IMR-90 (cell line): ENCODE measurements around the gene ORM1. TPM values are rescaled to one million over a fixed set of nuclear protein-coding genes. Genes with fewer than 3 reads are reported as not detected.

Experiments
- ATAC-seq: fragments of 200-7000 bp; cut with Tn5 transposase; 2 replicates; pipeline ENCODE4 v1.9.1; 2020; ENCODE audit warnings: low read depth, mild to moderate bottlenecking, moderate library complexity
- BruUV-seq: library from RNA; stranded (reverse); fragments of 400-500 nt; replicated peaks from 2 replicates; lab custom pipeline; 2021; lab: Mats Ljungman, UMichigan
- CTCF ChIA-PET: fragments of 300-600 bp; formaldehyde crosslinking; extraction: SDS; loops from one replicate; lab custom pipeline; 2021; ENCODE audit warnings: antibody characterized with exemption; lab: Yijun Ruan, JAX
- POLR2A ChIA-PET: fragments of 300-600 bp; sonication (Branson Sonifier 250); formaldehyde crosslinking; loops from one replicate; lab custom pipeline; 2022; ENCODE audit warnings: antibody characterized with exemption; ENCODE audit not compliant: unreplicated experiment; lab: Charles Lee
- DNase-seq: peaks from one replicate; pipeline ENCODE4 v3.0.0; 2013
- H2AFZ ChIP-seq: replicated peaks from 2 replicates; pipeline ENCODE3; 2013; ENCODE audit warnings: low read length, mild to moderate bottlenecking; ENCODE audit not compliant: poor library complexity
- H2AK5ac ChIP-seq: 2 replicates; pipeline ENCODE4 v1.6.1; 2013; ENCODE audit warnings: low read depth, low read length, inconsistent platforms
- H2AK9ac ChIP-seq: replicated peaks from 2 replicates; pipeline ENCODE3; 2013; ENCODE audit warnings: mild to moderate bottlenecking, low read depth, low read length, moderate library complexity; ENCODE audit not compliant: poor library complexity
- H2BK120ac ChIP-seq: 2 replicates; pipeline ENCODE4 v1.6.1; 2013; ENCODE audit warnings: low read depth, low read length, inconsistent platforms
- H2BK15ac ChIP-seq: 3 replicates; pipeline ENCODE4 v1.6.1; 2013; ENCODE audit warnings: low read depth, low read length, inconsistent platforms
- H2BK20ac ChIP-seq: 2 replicates; pipeline ENCODE4 v1.6.1; 2013; ENCODE audit warnings: low read depth, mild to moderate bottlenecking, inconsistent platforms, low read length, moderate library complexity
- H2BK5ac ChIP-seq: 2 replicates; pipeline ENCODE4 v1.6.1; 2013; ENCODE audit warnings: mild to moderate bottlenecking, low read depth, low read length, inconsistent platforms; ENCODE audit not compliant: poor library complexity, severe bottlenecking
- H3K14ac ChIP-seq: replicated peaks from 2 replicates; pipeline ENCODE4 v1.6.1; 2013; ENCODE audit warnings: low read depth, low read length, inconsistent platforms
- H3K18ac ChIP-seq: 2 replicates; pipeline ENCODE4 v1.6.1; 2013; ENCODE audit warnings: low read depth, low read length, control low read depth
- H3K23ac ChIP-seq: 2 replicates; pipeline ENCODE4 v1.6.1; 2013; ENCODE audit warnings: low read depth, low read length, inconsistent platforms
- H3K27ac ChIP-seq: 2 replicates; pipeline ENCODE4 v1.5.1; 2013; ENCODE audit warnings: mild to moderate bottlenecking, control low read depth, low read length; ENCODE audit not compliant: insufficient read depth
- H3K27me3 ChIP-seq: 2 replicates; pipeline ENCODE4 v1.6.1; 2013; ENCODE audit warnings: low read length; ENCODE audit not compliant: control insufficient read depth, insufficient read depth
- H3K36me3 ChIP-seq: 2 replicates; pipeline ENCODE4 v1.6.1; 2013; ENCODE audit warnings: low read length, mixed read lengths; ENCODE audit not compliant: control insufficient read depth, insufficient read depth
- H3K4ac ChIP-seq: 2 replicates; pipeline ENCODE4 v1.6.1; 2013; ENCODE audit warnings: low read depth, low read length, inconsistent platforms
- H3K4me1 ChIP-seq: 2 replicates; pipeline ENCODE4 v1.6.1; 2013; ENCODE audit warnings: low read length, mixed read lengths; ENCODE audit not compliant: control insufficient read depth, insufficient read depth
- H3K4me2 ChIP-seq: 2 replicates; pipeline ENCODE4 v1.6.1; 2013; ENCODE audit warnings: low read depth, mild to moderate bottlenecking, control low read depth, low read length, moderate library complexity
- H3K4me3 ChIP-seq: 2 replicates; pipeline ENCODE4 v1.5.1; 2013; ENCODE audit warnings: low read depth, mild to moderate bottlenecking, control low read depth, low read length, moderate library complexity; ENCODE audit not compliant: insufficient read depth
- H3K56ac ChIP-seq: 2 replicates; pipeline ENCODE4 v1.6.1; 2013; ENCODE audit warnings: low read length, inconsistent platforms; ENCODE audit not compliant: insufficient read depth; ENCODE audit errors: extremely low read depth
- H3K79me1 ChIP-seq, 2 experiments: 2 replicates each; pipeline ENCODE4 v1.6.1; 2013; ENCODE audit warnings: low read length in 2 of 2, inconsistent platforms in 1 of 2, low read depth in 1 of 2
- H3K9ac ChIP-seq: 2 replicates; pipeline ENCODE4 v1.6.1; 2013; ENCODE audit warnings: low read depth, low read length, control low read depth
- H3K9me1 ChIP-seq: 2 replicates; pipeline ENCODE4 v1.6.1; 2013; ENCODE audit warnings: low read length, inconsistent platforms; ENCODE audit not compliant: insufficient read depth
- H3K9me3 ChIP-seq: 2 replicates; pipeline ENCODE4 v1.6.1; 2013; ENCODE audit warnings: low read length; ENCODE audit not compliant: control insufficient read depth, insufficient read depth
- H4K20me1 ChIP-seq: 2 replicates; pipeline ENCODE4 v1.6.1; 2013; ENCODE audit warnings: low read length, inconsistent platforms; ENCODE audit not compliant: insufficient read depth
- H4K5ac ChIP-seq: 2 replicates; pipeline ENCODE4 v1.6.1; 2013; ENCODE audit warnings: mild to moderate bottlenecking, low read depth, low read length, control low read depth
- H4K8ac ChIP-seq, 2 experiments: 2 replicates each; pipeline ENCODE4 v1.6.1; 2013; ENCODE audit warnings: low read depth in 2 of 2, low read length in 2 of 2, control low read depth in 1 of 2, inconsistent platforms in 1 of 2
- H4K91ac ChIP-seq: 2 replicates; pipeline ENCODE4 v1.6.1; 2013; ENCODE audit warnings: low read depth, low read length, inconsistent platforms; ENCODE audit not compliant: insufficient read depth
- CEBPB ChIP-seq: IDR thresholded peaks from 2 replicates; pipeline ENCODE4 v1.6.1; 2012; ENCODE audit warnings: low read depth, low read length, improper control_type of control experiment
- CHD1 ChIP-seq: IDR thresholded peaks from 2 replicates; pipeline ENCODE4 v1.6.1; 2012; ENCODE audit warnings: low read depth, low read length, improper control_type of control experiment
- FOS ChIP-seq: fragments of 150-350 bp; IDR thresholded peaks from 2 replicates; pipeline ENCODE4 v1.6.1; 2016; ENCODE audit warnings: low read depth, low read length
- MAFK ChIP-seq: IDR thresholded peaks from 2 replicates; pipeline ENCODE4 v1.6.1; 2012; ENCODE audit warnings: low read depth, low read length, improper control_type of control experiment
- MXI1 ChIP-seq: IDR thresholded peaks from 2 replicates; pipeline ENCODE4 v1.6.1; 2012; ENCODE audit warnings: low read depth, mild to moderate bottlenecking, low read length, moderate library complexity, borderline replicate concordance
- NFE2L2 ChIP-seq: fragments of 150-350 bp; IDR thresholded peaks from 2 replicates; pipeline ENCODE4 v1.6.1; 2016; ENCODE audit warnings: low read depth, mild to moderate bottlenecking, low read length
- RFX5 ChIP-seq: IDR thresholded peaks from 2 replicates; pipeline ENCODE4 v1.8.0; 2012; ENCODE audit warnings: low read depth, mild to moderate bottlenecking, low read length, moderate library complexity
- SMC3 ChIP-seq: fragments of 150-350 bp; IDR thresholded peaks from 2 replicates; pipeline ENCODE4 v1.6.1; 2016; ENCODE audit warnings: low read depth, mild to moderate bottlenecking, antibody characterized with exemption, low read length, moderate library complexity
- WGBS, 2 experiments: methylation state at CpG; one replicate each; pipeline versions ENCODE4 v1.1.5 to v1.1.7; 2013; ENCODE audit warnings: missing lambda C conversion rate in 2 of 2; ENCODE audit not compliant: insufficient read length in 1 of 2; ENCODE audit errors: extremely low coverage in 2 of 2; 5-methylcytosine and 5-hydroxymethylcytosine counted together
- dilution Hi-C: fragments of 300-500 bp; cut with HindIII; formaldehyde crosslinking; loops from one replicate; pipeline ENCODE4 v1.14.3; 2018; ENCODE audit warnings: low sequenced_read_pairs; ENCODE audit not compliant: unreplicated experiment
- in situ Hi-C: fragments of 300-500 bp; cut with MboI; formaldehyde crosslinking; loops from 3 replicates; pipeline ENCODE4 v1.14.3; 2019; ENCODE audit warnings: low sequenced_read_pairs, inconsistent platforms, mixed read lengths
- intact Hi-C: fragments of 100-400 bp; cut with micrococcal nuclease; formaldehyde crosslinking; loops from 2 replicates; pipeline ENCODE4 v1.10.0; 2022
- polyA plus RNA-seq, 3 experiments: library from polyadenylated mRNA; depleted of rRNA; stranded (reverse); fragments of >200 nt; gene quantifications; 2 replicates each; pipeline ENCODE4 v1.2.3, GENCODE V29; 2012; ENCODE audit warnings: low replicate concordance in 1 of 3
- total RNA-seq: library from RNA; depleted of rRNA; stranded (reverse); fragments of >200 nt; gene quantifications from 2 replicates; pipeline ENCODE4 v1.2.3, GENCODE V29; 2012
- TF ChIP-seq, protein P1 (sequence below): fragments of 150-350 bp; IDR thresholded peaks from 2 replicates; pipeline ENCODE4 v1.6.1; 2016; ENCODE audit warnings: low read depth, mild to moderate bottlenecking, low read length, moderate library complexity, borderline replicate concordance
- TF ChIP-seq, protein P2 (sequence below): fragments of 150-350 bp; IDR thresholded peaks from 2 replicates; pipeline ENCODE4 v1.6.1; 2017; ENCODE audit warnings: mild to moderate bottlenecking, antibody characterized with exemption, low read length, low read depth

ORM1 gene
- total and polyA plus RNA-seq, 2 of the 4 experiments (the other 2 are of a cell fraction), result 0.18 TPM; not detected in 1

DNA sequence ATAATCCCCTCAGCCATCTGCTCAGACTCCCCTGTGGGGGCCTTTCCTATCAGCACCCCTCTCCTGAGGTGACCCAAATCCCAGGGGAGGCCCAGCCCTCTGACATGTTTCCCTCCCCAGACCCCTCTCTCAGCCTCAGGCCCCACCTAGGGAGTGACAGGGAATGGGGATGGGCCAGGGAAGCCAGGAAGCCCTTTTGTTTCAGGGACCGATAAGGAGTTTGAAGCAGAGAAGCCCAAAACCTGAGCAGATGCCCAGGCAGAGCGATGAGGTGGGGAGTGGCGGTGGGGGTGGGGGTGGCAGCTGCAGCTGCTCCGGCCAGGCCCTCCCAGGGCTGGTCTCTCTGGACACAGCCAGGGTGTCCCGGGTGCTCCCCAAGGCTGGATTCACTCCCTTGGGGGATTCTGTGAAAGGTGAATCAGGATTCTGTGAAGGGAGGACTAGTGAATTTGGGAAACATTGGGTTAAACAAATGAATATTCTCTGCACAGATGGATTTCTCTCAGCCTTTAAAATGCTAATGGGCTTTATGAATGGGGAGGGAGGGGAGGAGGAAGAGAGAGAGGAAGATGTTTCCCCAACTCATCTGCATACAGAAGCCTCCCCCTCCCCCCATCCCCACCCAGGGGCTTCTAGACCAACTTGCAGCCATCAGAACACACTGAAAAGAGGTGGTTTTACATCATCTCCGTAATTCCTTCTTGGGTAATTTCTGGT lies 47.5 kb downstream of the ORM1 start (continued):
- TF ChIP-seq, protein P1, sequence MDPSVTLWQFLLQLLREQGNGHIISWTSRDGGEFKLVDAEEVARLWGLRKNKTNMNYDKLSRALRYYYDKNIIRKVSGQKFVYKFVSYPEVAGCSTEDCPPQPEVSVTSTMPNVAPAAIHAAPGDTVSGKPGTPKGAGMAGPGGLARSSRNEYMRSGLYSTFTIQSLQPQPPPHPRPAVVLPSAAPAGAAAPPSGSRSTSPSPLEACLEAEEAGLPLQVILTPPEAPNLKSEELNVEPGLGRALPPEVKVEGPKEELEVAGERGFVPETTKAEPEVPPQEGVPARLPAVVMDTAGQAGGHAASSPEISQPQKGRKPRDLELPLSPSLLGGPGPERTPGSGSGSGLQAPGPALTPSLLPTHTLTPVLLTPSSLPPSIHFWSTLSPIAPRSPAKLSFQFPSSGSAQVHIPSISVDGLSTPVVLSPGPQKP, result no peak

DNA sequence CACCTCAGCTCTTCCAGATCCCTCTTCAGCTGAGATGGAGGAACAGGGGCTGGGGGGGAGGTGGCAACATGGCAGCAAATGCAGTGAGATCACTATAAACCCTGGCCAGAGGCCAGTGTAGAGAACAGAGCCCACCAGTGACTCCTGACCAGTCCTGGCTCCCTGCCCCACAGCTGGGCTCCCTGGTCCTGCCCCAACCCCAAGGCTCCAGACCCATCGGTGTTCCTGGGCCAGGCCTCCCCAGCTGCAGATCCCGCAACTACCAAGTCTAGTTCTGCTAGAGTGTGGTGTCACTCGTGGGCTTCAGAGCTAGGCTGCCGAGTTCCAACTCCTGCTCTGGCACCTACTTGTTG lies 48.0 kb downstream of the ORM1 start:
- Histone ChIP-seq H3K4ac (no peak overlapping the region), H4K91ac (no peak overlapping the region), H3K4me2 (no peak overlapping the region), H3K23ac (no peak overlapping the region), H3K27me3 (no peaks in the 10 kb centered on the region), H3K9me1 (peaks cover 8% of the 10 kb centered on the region), H3K9me3 (no peaks in the 10 kb centered on the region), H2BK15ac (no peak overlapping the region), H2BK20ac (no peak overlapping the region), H4K8ac (no peak overlapping the region), H3K27ac (no peak overlapping the region), H3K4me3 (no peak overlapping the region), H2AK9ac (no peak overlapping the region), H3K56ac (no peak overlapping the region), H2BK120ac (no peak overlapping the region), H3K79me1 (peaks cover 3 to 16% of the 10 kb centered on the region in 2 experiments; a peak in 3 of 4 replicates), H3K4me1 (0 out of 2 replicates have a peak, but pooled peaks cover 1% of the 10 kb centered on the region), H2BK5ac (no peak overlapping the region), H2AK5ac (no peak overlapping the region; the same call in 1 of the 2 replicates), H4K5ac (no peak overlapping the region), H3K9ac (no peak overlapping the region), H4K20me1 (no peaks in the 10 kb centered on the region; the same call in 1 of the 2 replicates), H3K36me3 (peaks cover 38% of the 10 kb centered on the region), H3K14ac (no peak overlapping the region), H3K18ac (no peak overlapping the region), H2AFZ (no peak overlapping the region)
- DNase-seq, result no peak
- CTCF ChIA-PET, result no interaction called here
- no peak for ATAC-seq
- WGBS, 2 experiments, result 65% methylated on average over 3 of the region's 4 CpGs; no CpG with 5 or more reads in 1 of the 2 experiments
- dilution Hi-C loops (no loop called here), in situ Hi-C loops (no loop called here), intact Hi-C loops (no loop called here)
- BruUV-seq, result no TSS peak
- POLR2A ChIA-PET, result interaction anchor here (0.6 kb wide), 1 partner anchor 17 kb away, joined by 3 read pairs; no protein-coding TSS in a partner anchor
- TF ChIP-seq NFE2L2 (no peak), MXI1 (no peak), SMC3 (no peak), CHD1 (no peak), FOS (no peak), RFX5 (no peak), MAFK (no peak), CEBPB (no peak)
- TF ChIP-seq, protein P1, result no peak
- TF ChIP-seq, protein P2, sequence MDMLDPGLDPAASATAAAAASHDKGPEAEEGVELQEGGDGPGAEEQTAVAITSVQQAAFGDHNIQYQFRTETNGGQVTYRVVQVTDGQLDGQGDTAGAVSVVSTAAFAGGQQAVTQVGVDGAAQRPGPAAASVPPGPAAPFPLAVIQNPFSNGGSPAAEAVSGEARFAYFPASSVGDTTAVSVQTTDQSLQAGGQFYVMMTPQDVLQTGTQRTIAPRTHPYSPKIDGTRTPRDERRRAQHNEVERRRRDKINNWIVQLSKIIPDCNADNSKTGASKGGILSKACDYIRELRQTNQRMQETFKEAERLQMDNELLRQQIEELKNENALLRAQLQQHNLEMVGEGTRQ, result no peak
